HFF-Myc (cell line): ENCODE data around the gene ZNF831.

Experiments
- DNase-seq: peaks from one replicate; pipeline ENCODE4 v3.0.0-alpha.2; 2011; ENCODE audit warnings: low read depth; ENCODE audit errors: extremely low read depth
- H3K4me3 ChIP-seq: replicated peaks from 2 replicates; pipeline ENCODE4 v1.5.1; 2011; ENCODE audit warnings: low read depth, mild to moderate bottlenecking, control low read depth, low read length
- CTCF ChIP-seq: IDR thresholded peaks from 2 replicates; pipeline ENCODE4 v1.5.1; 2012; ENCODE audit warnings: mild to moderate bottlenecking, low read depth, low read length, control low read depth; ENCODE audit errors: missing control alignments

Gene ZNF831

GRCh38 chr20:59122566-59122919 is 41.1 kb upstream of the ZNF831 start:
- no peak for TF ChIP-seq CTCF
- H3K4me3 ChIP-seq: no peak overlapping the region
- DNase-seq: no peak

GRCh38 chr20:59123011-59123677 is 40.5 kb upstream of the ZNF831 start:
- DNase-seq: no peak
- H3K4me3 ChIP-seq: no peak overlapping the region
- TF ChIP-seq CTCF: no peak

GRCh38 chr20:59123678-59124255 is 39.9 kb upstream of the ZNF831 start:
- H3K4me3 ChIP-seq: no peak overlapping the region
- DNase-seq: no peak
- no peak for TF ChIP-seq CTCF

- DNase-seq: no peak
- H3K4me3 ChIP-seq: no peak overlapping the region
- TF ChIP-seq CTCF: no peak
Observed at GRCh38 chr20:59124296-59125029, 39.2 kb upstream of the ZNF831 start.

- H3K4me3 ChIP-seq: no peak overlapping the region
- DNase-seq: no peak
- no peak for TF ChIP-seq CTCF
Observed at GRCh38 chr20:59125332-59125731, 38.3 kb upstream of the ZNF831 start.

GRCh38 chr20:59125836-59126235 is 37.8 kb upstream of the ZNF831 start:
- DNase-seq: no peak
- no peak overlapping the region for H3K4me3 ChIP-seq
- no peak for TF ChIP-seq CTCF
